Measurements from ENCODE around the gene CHERP.
"Not testable (repeated sequence)": the region's sequence is repeated elsewhere in the genome, so short reads cannot be mapped to it uniquely, and the experiment has no call there.

Gene CHERP

GRCh38 chr19:16575861-16576689 lies 33.8 kb upstream of the CHERP start:
- no peak for DNase-seq

GRCh38 chr19:16575282-16575681 lies 33.0 kb upstream of the CHERP start:
- no peak for DNase-seq

- no peak for DNase-seq
Measured at GRCh38 chr19:16573925-16574324, 31.7 kb upstream of the CHERP start.

GRCh38 chr19:16573296-16573695 lies 31.1 kb upstream of the CHERP start:
- DNase-seq: no peak

GRCh38 chr19:16572332-16573211 lies 30.3 kb upstream of the CHERP start, which contains the start of gene SLC35E1:
Gene SLC35E1, minus strand, starts transcription at chr19:16572415. Its CDS starts 51 bp downstream, at chr19:16572364.
- peak; percentile 83 to 92 for DNase-seq

GRCh38 chr19:16571822-16572331 lies 29.6 kb upstream of the CHERP start:
- no peak for DNase-seq

GRCh38 chr19:16571283-16571682 lies 29.0 kb upstream of the CHERP start:
- DNase-seq: peak; percentile 58 to 69

GRCh38 chr19:16569609-16570320 lies 27.5 kb upstream of the CHERP start:
- no peak for DNase-seq

- no peak for DNase-seq
Measured at GRCh38 chr19:16566702-16567101, 24.5 kb upstream of the CHERP start.

GRCh38 chr19:16566161-16566560 lies 23.9 kb upstream of the CHERP start:
- peak; percentile 21 to 59 for DNase-seq

GRCh38 chr19:16564842-16565241 lies 22.6 kb upstream of the CHERP start:
- DNase-seq: no peak

- DNase-seq: no peak
Measured at GRCh38 chr19:16562608-16563025, 20.4 kb upstream of the CHERP start.

- no peak for DNase-seq
Measured at GRCh38 chr19:16561382-16561781, 19.1 kb upstream of the CHERP start.

GRCh38 chr19:16559780-16560276 lies 17.6 kb upstream of the CHERP start:
- DNase-seq: no peak

- peak; percentile 89 to 90 for DNase-seq
Measured at GRCh38 chr19:16554776-16555175, 12.5 kb upstream of the CHERP start.

- DNase-seq: not testable (repeated sequence)
Measured at GRCh38 chr19:16551902-16552301, 9.7 kb upstream of the CHERP start.

GRCh38 chr19:16548956-16549355 lies 6.7 kb upstream of the CHERP start:
- DNase-seq: no peak

GRCh38 chr19:16544473-16545231 lies 2.4 kb upstream of the CHERP start:
- no peak for DNase-seq

GRCh38 chr19:16543734-16544133 lies 1.5 kb upstream of the CHERP start:
- not testable (repeated sequence) for DNase-seq

GRCh38 chr19:16542910-16543472 lies 754 bp upstream of the CHERP start:
- peak; percentile 33 to 48 for DNase-seq

- DNase-seq: peak in 1 of 2 experiments; percentile 33
Measured at GRCh38 chr19:16541526-16542044, 652 bp downstream of the CHERP start.

Data from Kasumi-1 (cell line).